Measurements from ENCODE around the gene MRTFB. TPM values are rescaled to one million over a fixed set of nuclear protein-coding genes. Genes with fewer than 3 reads are reported as not detected.
"Not testable (repeated sequence)": the region's sequence is repeated elsewhere in the genome, so short reads cannot be mapped to it uniquely, and the experiment has no call there.

Gene MRTFB, protein sequence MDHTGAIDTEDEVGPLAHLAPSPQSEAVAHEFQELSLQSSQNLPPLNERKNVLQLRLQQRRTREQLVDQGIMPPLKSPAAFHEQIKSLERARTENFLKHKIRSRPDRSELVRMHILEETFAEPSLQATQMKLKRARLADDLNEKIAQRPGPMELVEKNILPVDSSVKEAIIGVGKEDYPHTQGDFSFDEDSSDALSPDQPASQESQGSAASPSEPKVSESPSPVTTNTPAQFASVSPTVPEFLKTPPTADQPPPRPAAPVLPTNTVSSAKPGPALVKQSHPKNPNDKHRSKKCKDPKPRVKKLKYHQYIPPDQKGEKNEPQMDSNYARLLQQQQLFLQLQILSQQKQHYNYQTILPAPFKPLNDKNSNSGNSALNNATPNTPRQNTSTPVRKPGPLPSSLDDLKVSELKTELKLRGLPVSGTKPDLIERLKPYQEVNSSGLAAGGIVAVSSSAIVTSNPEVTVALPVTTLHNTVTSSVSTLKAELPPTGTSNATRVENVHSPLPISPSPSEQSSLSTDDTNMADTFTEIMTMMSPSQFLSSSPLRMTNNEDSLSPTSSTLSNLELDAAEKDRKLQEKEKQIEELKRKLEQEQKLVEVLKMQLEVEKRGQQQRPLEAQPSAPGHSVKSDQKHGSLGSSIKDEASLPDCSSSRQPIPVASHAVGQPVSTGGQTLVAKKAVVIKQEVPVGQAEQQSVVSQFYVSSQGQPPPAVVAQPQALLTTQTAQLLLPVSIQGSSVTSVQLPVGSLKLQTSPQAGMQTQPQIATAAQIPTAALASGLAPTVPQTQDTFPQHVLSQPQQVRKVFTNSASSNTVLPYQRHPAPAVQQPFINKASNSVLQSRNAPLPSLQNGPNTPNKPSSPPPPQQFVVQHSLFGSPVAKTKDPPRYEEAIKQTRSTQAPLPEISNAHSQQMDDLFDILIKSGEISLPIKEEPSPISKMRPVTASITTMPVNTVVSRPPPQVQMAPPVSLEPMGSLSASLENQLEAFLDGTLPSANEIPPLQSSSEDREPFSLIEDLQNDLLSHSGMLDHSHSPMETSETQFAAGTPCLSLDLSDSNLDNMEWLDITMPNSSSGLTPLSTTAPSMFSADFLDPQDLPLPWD
- total RNA-seq (2014; rRNA removed; shearing (Covaris generic)), result 8.5 and 10.2 TPM in 2 replicates

DNA sequence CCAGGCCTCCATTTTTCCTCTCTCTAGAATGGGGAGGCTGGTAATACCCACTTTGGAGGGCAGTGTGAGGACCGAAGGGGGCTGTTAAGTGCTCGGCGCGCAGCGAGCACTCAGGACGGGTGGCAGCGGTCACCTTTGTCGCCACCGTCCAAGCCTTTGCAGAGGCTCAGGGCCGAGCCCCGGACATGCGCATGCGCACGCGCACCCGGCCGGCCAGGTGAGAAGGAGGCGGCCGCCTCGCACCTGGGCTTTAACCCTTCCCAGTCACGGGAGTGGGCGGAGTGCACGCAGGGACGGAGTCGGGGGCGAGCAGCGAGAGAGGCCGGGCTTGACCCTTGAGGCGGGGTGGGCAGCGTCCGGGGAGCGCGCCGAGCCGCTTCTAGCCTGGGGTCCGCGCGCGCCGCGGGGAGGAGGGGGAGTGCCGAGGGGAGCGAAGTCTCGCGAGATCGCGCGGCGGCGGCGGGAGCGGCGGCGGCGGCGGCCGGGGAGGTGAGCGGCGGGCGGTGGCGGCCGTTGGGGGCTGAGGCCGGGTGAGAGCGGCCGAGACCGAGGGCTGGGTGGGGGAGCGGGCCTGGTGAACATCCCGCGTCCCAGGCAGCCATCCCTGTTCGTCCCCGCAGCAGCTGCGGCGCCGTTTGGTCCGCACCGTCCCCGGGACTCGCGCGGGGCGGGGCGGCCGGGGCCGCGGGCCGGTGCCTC lies at the start of gene MRTFB:
Gene MRTFB, plus strand, starts transcription at position 443 of the 699 bp plus-strand sequence. CDS start 69,288 bp downstream, outside the sequence.
- DNase-seq (ENCODE audit: low spot score), result peak; percentile 40

DNA sequence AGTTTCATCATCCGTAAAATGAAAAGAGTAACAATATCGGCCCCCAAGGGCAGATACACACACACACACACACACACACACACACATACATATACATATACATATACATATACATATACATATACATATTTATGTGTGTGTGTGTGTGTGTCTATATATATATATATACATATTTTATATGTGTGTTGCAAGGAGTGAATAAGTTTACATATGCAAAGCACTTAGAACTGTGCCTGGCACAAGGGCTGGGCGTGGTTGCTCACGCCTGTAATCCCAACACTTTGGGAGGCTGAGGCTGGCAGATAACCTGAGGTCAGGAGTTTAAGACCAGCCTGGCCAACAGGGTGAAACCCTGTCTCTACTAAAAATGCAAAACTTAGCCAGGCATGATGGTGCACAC lies 47.6 kb upstream of the MRTFB start:
- DNase-seq (ENCODE audit: low spot score), result not testable (repeated sequence)

DNA sequence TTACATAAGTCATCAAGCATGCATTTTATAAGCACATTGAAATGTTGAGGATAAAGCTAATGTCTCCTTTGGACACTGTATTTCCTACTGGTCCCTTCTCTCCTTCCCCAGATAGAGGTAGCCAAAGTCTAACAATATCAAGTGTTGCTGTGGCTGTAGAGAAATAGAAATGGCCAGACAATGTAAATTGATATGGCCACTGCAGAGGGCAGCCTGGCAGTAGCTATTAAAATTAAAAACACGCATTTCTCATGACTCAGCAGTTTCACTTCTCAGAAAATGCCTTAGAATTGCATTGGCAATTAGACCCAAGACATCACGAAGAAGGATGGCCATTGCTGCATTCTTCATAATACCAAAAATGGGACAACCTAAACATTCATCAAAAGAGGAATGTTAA lies 46.8 kb upstream of the MRTFB start:
- peak; percentile 16 for DNase-seq (ENCODE audit: low spot score)

DNA sequence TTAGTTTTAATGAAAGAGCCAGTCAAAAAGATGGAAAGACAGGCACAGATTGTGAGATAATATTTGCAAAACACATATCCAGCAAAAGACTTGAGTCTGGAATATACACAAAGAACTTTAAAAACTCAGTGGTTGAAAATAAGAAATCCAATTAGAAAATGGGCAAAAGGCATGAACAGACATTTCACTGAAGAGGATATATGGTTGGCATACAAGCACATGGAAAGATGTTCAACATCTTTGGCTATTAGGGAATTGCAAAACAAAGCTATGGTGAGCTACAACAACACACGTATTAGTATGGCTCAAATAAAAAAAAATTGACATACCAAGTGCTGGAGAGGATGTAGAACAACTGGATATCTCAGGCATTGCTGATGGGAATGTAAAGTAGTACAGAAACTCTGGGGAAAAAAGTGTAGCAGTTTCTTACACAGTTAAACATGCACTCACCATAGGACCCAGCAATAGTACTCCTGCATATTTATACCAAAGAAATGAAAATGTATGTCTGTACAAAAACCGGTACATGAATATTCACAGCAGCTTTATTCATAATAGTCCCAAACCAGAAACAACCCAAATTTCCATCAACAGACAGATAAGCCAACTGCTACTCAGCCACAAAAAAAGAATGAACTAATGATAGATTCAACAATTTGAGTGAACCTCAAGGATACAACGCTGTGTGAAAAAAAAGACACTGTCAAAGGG lies 44.4 kb upstream of the MRTFB start:
- DNase-seq (ENCODE audit: low spot score), result no peak

DNA sequence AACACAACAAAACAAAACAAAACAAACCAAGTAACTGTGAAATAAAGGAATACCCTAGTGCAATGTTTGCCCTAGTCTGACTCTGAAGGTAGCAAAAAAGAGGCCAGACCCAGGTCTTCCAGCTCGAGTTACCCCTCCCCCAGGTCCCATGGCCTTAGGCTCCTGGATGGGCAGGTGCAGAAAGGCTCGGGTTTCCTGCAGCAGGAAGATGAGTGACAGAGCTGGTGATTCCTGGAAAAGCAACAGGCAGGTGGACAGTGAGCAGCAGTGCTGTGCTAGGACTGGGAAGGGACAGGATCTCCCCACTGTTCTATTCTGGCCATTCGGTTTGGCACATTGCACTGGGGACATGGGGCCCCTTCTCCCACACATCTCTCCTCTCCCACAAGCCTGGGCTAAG lies 42.9 kb upstream of the MRTFB start:
- no peak for DNase-seq (ENCODE audit: low spot score)

DNA sequence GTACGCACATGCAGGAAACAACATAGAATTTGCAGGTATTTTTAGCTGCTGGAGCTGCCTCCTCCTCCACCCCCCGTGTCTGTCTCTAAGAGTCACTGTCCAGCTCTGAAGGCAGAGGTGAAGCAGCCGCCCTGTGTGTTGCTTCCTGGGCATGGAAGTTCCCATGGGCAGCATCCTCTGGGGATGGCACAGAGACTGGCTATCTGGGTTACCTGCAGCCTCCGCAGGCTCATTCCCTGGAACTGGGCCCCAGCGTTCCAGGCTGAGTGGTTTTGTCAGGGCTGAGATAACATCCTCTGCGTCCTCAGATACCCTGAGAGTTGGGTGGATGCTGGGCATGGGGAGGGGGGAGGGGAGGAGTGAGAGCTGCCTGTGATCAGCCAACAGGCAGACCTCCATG lies 41.5 kb upstream of the MRTFB start:
- no peak for DNase-seq (ENCODE audit: low spot score)

DNA sequence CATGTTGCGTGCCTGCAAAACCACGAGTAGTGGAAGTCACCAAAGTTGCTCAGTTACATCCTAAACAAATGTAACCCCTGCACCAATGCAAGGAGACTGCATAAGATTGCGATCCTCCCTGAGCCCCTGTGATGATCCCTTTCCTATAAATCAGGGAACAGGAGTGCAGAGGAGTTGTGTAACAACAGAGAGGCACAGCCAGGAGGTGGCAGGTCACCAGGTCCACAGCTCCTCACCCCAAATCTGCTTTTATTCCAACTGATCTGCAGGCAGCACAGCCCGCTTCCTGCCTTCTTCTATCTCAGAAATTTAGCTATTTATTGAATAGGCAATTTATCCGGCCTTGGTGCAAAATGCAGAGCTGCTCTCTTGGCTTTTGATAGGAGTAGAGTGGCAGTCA lies 36.0 kb upstream of the MRTFB start:
- DNase-seq (ENCODE audit: low spot score), result no peak

DNA sequence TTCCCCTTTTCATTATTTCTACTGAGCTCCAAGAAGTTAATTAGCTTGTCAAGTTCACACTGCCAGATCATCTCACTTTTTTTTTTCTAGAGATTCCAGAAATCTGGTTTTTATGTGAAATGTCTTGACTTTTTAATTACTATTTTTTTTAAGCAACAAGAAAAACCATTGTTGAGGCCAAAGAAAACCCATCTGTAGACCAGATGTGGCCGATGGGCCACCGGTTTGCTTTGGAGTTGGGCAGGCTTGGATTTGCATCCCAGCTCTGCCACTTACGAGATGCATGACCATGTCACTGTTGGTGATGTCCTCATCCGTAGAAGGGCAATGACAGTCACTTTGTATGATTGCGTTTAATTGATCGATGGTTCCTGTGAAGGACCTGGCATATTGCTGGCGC lies 34.2 kb upstream of the MRTFB start:
- DNase-seq (ENCODE audit: low spot score), result no peak

DNA sequence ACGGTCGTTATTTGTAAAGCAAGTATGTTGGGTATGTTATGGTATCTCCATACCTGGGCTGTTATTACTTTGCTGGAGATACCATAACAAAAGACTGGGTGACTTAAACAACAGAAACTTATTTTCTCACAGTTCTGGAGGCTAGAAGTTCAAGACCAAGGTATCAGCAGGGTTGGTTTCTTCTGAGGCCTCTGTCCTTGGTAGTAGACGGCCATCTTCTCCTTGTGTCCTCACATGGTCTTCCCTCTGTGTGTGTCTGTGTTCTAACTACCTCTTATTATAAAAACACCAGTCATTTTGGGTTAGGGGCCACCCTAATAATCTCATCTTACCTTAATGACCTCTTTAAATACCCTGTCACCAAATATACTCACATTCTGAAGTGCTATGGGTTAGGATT lies 33.2 kb upstream of the MRTFB start:
- no peak for DNase-seq (ENCODE audit: low spot score)

DNA sequence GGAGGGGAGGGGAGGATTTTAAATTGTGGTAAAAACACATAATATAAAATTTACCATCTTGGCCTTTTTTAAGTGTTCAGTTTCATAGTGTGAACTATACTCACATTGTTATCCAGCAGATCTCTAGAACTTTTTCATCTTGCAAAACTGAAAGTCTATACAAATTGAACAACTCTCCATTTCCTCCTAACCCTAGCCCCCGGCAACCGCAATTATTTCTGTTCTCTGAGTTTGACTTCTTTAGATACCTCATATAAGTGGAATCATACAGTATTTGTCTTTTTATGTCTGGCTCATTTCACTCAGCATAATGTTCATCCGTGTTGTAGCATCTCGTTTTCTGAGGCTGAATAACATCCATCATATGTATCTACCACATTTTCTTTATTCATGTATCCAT lies 30.0 kb upstream of the MRTFB start:
- no peak for DNase-seq (ENCODE audit: low spot score)

DNA sequence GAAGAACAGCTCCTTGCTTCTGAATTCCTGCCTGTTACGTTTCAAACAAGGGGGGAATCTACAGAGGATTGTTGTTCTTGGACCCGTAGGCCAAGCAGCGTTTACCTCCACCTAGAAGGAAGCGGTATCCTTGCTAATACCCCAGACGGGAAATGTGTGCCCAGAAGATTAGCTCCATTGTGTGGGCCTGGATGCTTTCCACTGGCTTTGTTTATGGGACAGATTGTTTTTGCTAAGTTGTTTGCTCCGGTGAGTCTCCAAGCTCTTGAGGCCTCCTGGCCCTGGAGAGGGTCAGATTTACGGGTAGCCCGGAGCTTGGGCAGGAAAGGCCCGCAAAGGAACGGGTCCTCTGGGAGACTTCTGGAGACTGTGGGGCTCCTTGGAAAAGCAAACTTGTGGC lies 28.4 kb upstream of the MRTFB start:
- DNase-seq (ENCODE audit: low spot score), result no peak

DNA sequence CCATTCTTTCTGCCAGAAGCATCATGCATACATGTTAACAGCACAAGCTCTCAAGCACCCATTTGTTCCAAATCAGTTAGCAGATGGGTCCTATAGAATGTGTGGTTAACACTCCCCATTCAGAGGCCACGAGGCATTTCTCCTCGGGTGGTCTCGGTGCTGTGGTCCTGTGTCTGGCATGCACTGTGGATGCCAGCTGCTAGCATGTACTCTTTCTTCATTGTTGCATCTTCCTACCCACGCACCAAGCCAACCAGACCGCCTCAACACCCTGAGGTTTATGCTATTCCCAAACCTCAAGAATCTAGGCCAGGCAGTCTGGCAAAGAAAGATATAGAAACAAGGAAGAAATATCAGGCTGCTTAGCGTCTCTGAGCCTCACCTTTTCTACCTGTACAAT lies 27.8 kb upstream of the MRTFB start:
- DNase-seq (ENCODE audit: low spot score), result no peak

DNA sequence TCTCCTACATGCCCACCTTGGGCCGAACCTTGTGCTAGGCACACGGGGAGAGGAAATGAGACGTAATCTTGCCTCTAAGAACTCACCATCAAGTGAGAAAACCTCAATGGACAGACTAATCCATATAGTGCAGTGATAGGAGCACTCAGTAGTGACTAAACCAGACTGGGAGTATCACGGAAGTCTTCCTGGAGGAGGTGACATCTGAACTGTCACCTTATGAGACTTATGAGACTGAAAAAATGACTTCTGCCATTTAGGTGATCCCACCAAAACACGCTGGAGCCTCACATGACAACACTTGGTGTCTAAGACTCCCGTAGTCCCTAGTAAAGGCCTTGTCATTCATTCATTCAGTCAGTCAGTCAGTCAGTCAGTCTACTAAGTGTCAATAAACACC lies 27.3 kb upstream of the MRTFB start:
- DNase-seq (ENCODE audit: low spot score), result no peak

DNA sequence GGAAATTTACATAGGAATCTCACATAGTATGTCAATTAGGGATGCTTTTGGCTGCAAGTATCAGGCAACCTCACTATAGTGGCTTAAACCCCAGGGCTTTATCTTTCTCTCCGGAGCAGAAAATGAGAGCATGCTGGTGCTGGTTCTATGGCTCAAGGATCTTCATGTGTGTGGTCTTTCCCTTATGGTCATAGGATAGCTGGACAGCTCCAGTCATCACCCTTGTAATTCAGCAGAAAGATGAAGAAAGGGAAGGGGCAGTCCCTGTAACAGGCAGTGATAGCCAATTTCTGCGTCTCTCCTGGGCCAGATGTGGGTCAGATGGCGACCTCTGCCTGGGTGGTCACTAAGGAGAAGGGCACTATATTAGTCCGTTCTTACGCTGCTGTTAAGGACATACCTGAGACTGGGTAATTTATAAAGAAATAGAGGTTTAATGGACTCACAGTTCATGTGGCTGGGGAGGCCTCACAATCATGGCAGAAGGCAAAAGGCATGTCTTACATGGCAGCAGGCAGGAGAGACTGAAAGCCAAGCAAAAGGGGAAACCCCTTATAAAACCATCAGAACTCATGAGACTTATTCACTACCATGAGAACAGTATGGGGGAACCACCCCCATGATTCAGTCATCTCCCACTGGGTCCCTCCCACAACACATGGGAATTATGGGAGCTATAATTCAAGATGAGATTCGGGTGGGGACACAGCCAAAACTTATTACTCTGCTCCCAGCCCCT lies 23.8 kb upstream of the MRTFB start:
- not testable (repeated sequence) for DNase-seq (ENCODE audit: low spot score)

DNA sequence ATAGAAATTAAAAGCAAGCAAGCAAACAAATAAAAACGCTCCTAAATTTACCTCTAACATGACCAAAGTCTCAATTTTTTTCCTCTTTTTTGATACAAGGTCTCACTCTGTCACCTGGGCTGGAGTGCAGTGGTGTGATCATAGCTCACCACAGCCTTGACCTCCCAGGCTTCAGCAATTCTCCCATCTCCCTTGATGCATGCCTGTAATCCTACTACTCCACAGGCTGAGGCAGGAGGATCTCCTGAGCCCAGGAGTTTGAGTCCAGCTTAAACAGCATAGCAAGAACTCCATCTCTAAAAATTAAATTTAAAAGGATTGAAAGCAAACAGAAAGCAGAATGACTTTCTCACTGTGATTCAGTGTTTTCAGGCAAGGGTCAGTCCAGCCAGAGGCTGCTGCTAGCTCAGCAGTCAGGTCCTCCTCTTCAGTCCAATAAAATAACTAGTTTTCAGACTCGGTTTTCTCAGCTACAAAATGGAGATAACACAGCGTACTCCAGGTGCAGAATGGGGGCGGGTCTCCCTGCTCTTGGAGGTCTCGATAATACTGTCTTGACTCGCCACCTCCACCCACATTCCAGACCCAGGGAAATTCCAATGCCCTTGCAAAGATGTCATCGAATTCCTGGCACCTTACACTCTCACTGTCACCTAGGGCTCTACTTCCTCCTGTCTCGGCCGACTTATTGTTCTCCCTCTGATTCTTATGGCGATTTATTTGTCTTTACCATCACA lies 20.7 kb upstream of the MRTFB start:
- DNase-seq (ENCODE audit: low spot score), result peak; percentile 65

DNA sequence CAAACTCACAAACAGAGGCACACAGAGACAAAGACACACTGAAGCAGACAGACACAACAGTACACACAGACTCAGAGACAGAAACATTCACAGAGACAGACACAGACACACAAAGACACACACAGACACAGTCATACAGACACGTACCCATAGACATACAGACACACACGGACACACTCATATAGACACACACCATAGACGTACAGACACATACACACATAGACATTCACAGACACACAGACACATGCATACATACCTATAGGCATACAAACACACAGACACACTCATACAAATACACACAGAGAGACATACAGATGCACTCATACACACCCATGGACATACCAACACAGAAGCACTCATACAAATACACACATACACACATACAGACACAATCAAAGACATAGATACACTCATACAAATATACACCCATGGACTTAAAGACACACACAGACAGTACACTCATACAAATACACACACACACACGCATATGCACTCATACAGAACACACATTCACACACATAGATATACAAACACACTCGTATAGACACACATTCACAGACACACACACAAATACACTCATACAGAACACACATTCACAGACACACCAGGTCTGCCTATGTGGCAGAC lies 19.9 kb upstream of the MRTFB start:
- DNase-seq (ENCODE audit: low spot score), result no peak

DNA sequence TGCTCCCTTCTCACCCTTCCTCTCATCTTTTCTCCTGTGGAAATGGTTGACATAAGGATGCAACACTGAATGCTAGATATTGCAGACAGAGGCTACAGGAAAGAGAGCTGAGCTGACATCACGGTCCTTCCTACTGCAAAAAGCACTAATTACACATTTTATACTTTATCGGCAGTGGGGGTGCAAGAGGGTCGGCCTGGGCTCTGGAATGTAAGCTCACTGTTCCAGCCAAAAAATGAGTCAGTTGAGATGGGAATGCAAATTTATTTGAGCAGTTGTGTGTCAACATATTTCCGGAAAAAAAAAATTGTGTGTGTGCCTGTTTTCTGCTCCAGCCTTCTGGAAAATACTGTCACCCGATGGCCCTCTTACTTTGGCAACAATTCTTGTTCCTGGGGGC lies 14.1 kb upstream of the MRTFB start:
- no peak for DNase-seq (ENCODE audit: low spot score)

DNA sequence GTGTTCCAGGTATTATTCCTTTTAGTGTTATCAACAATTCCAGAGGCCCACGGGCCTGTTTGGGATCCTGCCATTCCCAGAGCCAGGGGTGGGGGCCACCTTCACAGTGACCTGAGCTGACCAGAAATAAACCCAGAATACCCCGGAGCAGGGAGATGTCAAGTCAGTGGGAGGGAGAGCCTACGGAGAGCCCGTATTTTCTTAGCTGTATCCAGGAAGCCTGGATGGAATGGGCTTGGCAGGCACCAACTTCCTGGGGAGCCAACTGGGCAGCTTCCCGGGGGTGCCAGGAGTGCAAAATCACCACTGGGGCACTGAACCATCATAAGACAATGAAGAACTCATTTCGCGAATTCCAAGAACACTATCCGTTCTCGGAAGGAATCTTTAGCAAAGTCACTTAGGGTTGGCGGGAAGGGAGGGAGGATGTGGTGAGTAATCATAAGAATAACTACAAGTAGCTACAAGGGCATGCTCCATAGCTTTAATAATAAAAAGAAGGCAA lies 13.2 kb upstream of the MRTFB start:
- no peak for DNase-seq (ENCODE audit: low spot score)

DNA sequence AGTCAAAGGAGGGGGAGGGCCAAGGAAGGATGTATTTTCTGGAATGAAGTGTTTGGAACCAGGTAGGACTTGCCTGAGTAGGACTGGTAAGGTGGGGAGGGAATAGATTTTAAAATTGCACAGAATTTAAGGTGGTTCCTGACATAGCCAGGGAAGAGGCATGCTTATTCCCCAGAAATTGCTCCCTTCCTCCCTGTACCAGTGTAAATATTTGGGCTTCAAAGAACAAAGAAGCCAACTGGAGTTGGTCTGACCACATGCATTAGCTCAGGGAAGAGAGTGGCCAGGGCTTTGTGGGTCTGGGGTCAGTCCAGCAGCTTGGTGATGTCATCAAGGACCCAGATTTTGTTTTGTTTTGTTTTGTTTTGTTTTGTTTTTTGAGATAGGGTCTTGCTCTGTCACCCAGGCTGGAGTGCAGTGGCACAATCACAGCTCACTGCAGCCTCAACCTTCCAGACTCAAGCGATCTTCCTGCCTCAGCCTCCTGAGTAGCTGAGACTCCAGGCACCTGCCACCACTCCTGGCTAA lies 9.3 kb upstream of the MRTFB start:
- no peak for DNase-seq (ENCODE audit: low spot score)
